ENCODE data around the gene DIRAS1. TPM values are rescaled to one million over a fixed set of nuclear protein-coding genes. Genes with fewer than 3 reads are reported as not detected.

The DIRAS1 gene
- total and polyA plus RNA-seq, 2 donors (not counting 3 experiments of a cell fraction or from before 2014, with no cell fraction given), result 0.09 to 0.17 TPM

DNA sequence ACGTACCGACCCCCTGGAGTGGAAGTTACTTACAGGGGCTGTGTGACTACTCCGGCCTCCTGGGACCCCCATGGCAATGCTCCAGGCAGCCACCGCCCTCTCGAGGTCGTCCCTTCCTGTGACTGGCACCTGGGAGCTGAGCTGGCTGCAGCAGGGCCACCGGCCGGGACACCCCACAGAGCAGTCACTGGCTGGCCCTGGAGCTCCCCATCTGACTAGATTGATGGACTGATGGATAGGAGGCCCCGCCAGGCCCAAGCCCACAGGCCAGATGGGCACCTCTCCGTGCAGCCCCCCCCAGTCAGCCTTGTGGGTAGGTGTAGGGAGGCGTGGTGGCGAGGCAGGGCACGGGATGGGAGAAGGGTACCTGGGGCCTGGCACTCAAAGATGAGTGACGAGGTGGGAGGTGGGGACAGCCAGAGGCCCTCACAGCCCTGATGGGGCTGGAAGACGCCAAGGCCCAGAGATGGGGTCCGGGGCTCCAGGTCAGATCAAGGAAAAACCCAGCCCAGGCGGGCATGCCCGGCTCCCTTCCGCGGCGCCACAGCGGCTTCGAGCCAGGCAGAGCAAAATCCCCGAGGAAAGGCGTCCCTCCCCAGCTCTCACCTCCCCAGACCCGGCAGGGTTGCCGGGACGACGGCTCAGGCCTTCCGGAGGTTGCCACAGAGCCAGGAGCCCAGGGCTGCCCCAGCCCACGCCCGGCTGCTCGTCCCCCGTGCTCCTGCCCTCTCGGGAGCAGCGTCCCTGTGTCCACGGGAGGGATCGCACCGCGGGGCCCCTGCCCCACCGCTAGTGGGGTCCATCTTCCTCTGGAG is 10.2 kb upstream of the DIRAS1 start:
- ChIA-PET CTCF (interaction anchor here (0.5 kb wide), 1 partner anchor 70 kb away, joined by 3 read pairs; no protein-coding TSS in a partner anchor), POLR2A (no interaction called here)
- Histone ChIP-seq H3K9me3 (replicated peaks; ENCODE audit: control insufficient read depth, insufficient read depth, low read length) (no peaks in the 10 kb centered on the region), H3K36me3 (ENCODE audit: control insufficient read depth in 2 of 2, extremely low read depth in 1 of 2, insufficient read depth in 2 of 2, low read length in 2 of 2) (peaks cover 0 to 4% of the 10 kb centered on the region in 2 experiments), H3K4me2 (ENCODE audit: insufficient read depth, low read length) (no peak overlapping the region), H2AFZ (ENCODE audit: low read depth, low read length) (no peak overlapping the region), H3K4me3 (replicated peaks in 1 of 3; ENCODE audit: insufficient read depth in 1 of 3, low read depth in 1 of 3, low read length in 3 of 3) (no peak overlapping the region), H3K79me2 (ENCODE audit: control insufficient read depth, insufficient read depth, low read length) (no peaks in the 10 kb centered on the region), H3K27ac (ENCODE audit: insufficient read depth, low read depth, low read length) (no peak overlapping the region), H3K9ac (replicated peaks; ENCODE audit: extremely low read depth, insufficient read depth, low read length) (no peak overlapping the region), H3K27me3 (ENCODE audit: control insufficient read depth in 2 of 2, insufficient read depth in 2 of 2, low read length in 2 of 2) (peaks cover 2% of the 10 kb centered on the region in 2 experiments), H4K20me1 (replicated peaks; ENCODE audit: control insufficient read depth, extremely low read depth, insufficient read depth, low read length) (no peaks in the 10 kb centered on the region), H3K9me1 (replicated peaks; ENCODE audit: control insufficient read depth, extremely low read depth, insufficient read depth, low read length) (no peaks in the 10 kb centered on the region), H3K4me1 (ENCODE audit: control insufficient read depth, extremely low read depth, insufficient read depth, low read length) (no peaks in the 10 kb centered on the region)
- no peak for DNase-seq (ENCODE audit: low read depth, low spot score)
- dilution Hi-C loops (cut with MboI; ENCODE audit: extremely low pct_ligation_motif_present, low sequenced_read_pairs) (no loop called here), intact Hi-C loops (cut with micrococcal nuclease) (no loop called here)
- TF ChIP-seq POLR2A (IDR thresholded peaks at IDR 0.05; ENCODE audit: low read depth, low read length), result no peak
- no peak for TF ChIP-seq MYC (IDR thresholded peaks at IDR 0.05; ENCODE audit: low read depth, low read length)
- TF ChIP-seq, protein P1, sequence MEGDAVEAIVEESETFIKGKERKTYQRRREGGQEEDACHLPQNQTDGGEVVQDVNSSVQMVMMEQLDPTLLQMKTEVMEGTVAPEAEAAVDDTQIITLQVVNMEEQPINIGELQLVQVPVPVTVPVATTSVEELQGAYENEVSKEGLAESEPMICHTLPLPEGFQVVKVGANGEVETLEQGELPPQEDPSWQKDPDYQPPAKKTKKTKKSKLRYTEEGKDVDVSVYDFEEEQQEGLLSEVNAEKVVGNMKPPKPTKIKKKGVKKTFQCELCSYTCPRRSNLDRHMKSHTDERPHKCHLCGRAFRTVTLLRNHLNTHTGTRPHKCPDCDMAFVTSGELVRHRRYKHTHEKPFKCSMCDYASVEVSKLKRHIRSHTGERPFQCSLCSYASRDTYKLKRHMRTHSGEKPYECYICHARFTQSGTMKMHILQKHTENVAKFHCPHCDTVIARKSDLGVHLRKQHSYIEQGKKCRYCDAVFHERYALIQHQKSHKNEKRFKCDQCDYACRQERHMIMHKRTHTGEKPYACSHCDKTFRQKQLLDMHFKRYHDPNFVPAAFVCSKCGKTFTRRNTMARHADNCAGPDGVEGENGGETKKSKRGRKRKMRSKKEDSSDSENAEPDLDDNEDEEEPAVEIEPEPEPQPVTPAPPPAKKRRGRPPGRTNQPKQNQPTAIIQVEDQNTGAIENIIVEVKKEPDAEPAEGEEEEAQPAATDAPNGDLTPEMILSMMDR (IDR thresholded peaks at IDR 0.05; ENCODE audit: extremely low read depth in 1 of 2, insufficient read depth in 1 of 2, low read depth in 1 of 2, low read length in 2 of 2), result no peak
- TF ChIP-seq POLR2AphosphoS5 (IDR thresholded peaks at IDR 0.05; ENCODE audit: insufficient read depth, low read depth, low read length), result no peak
- BruUV-seq (replicated peaks), result no TSS peak
- no peak for FAIRE-seq
